CD4-positive, alpha-beta memory T cell (primary cell): ENCODE data around the gene YBEY. TPM values are rescaled to one million over a fixed set of nuclear protein-coding genes. Genes with fewer than 3 reads are reported as not detected.
A peak's percentile ranks its signal among the peaks of the same experiment; 100 is the strongest.

Experiments used
- CTCF ChIA-PET: fragments of 350-600 bp; sonication (Branson Sonifier 250); formaldehyde crosslinking; loops from one replicate; lab custom pipeline; 2021; ENCODE audit warnings: inconsistent platforms; ENCODE audit not compliant: partially characterized antibody; lab: Charles Lee
- POLR2A ChIA-PET: fragments of 350-600 bp; sonication (Branson Sonifier 250); formaldehyde crosslinking; loops from one replicate; lab custom pipeline; 2021; ENCODE audit not compliant: partially characterized antibody; lab: Charles Lee
- DNase-seq, 5 donors: peaks; one replicate each; pipeline versions ENCODE4 v3.0.0 to v3.0.0-alpha.2; 2020 to 2022; ENCODE audit warnings: mixed read lengths in 1 of 5
- H3K27ac ChIP-seq: one replicate; pipeline ENCODE4 v1.7.0; 2013; ENCODE audit warnings: low read depth, low read length
- H3K27me3 ChIP-seq: 2 replicates; pipeline ENCODE4 v1.7.0; 2013; ENCODE audit warnings: mild to moderate bottlenecking, low read length, moderate library complexity; ENCODE audit not compliant: insufficient read depth
- H3K36me3 ChIP-seq: 2 replicates; pipeline ENCODE4 v1.7.0; 2013; ENCODE audit warnings: mild to moderate bottlenecking, low read length, moderate library complexity; ENCODE audit not compliant: insufficient read depth
- H3K4me1 ChIP-seq: 2 replicates; pipeline ENCODE4 v1.7.0; 2013; ENCODE audit warnings: mild to moderate bottlenecking, low read length, moderate library complexity; ENCODE audit not compliant: insufficient read depth
- H3K4me3 ChIP-seq, 2 donors: one replicate each; pipeline ENCODE4 v1.7.0; 2013; ENCODE audit warnings: low read length in 2 of 2, mild to moderate bottlenecking in 1 of 2
- H3K9me3 ChIP-seq, 2 donors: one replicate each; pipeline ENCODE4 v1.7.0; 2013; ENCODE audit warnings: low read length in 2 of 2, control low read depth in 1 of 2; ENCODE audit not compliant: control insufficient read depth in 1 of 2
- H3K27ac Mint-ChIP-seq, 7 donors: one replicate each; pipeline ENCODE4 v1.8.0; 2020 to 2021; ENCODE audit warnings: mixed read lengths in 7 of 7, mild to moderate bottlenecking in 6 of 7, inconsistent platforms in 3 of 7, moderate library complexity in 3 of 7
- H3K27me3 Mint-ChIP-seq, 2 donors: one replicate each; pipeline ENCODE4 v1.8.0; 2020 to 2021; ENCODE audit warnings: mixed read lengths in 2 of 2
- H3K36me3 Mint-ChIP-seq, 2 donors: one replicate each; pipeline ENCODE4 v1.8.0; 2020 to 2021; ENCODE audit warnings: mixed read lengths in 2 of 2, inconsistent platforms in 1 of 2, mild to moderate bottlenecking in 1 of 2
- H3K4me1 Mint-ChIP-seq, 4 donors: one replicate each; pipeline ENCODE4 v1.8.0; 2020 to 2021; ENCODE audit warnings: mixed read lengths in 4 of 4, mild to moderate bottlenecking in 1 of 4
- H3K4me3 Mint-ChIP-seq, 8 donors: one replicate each; pipeline ENCODE4 v1.8.0; 2020 to 2021; ENCODE audit warnings: mixed read lengths in 8 of 8, mild to moderate bottlenecking in 7 of 8, moderate library complexity in 6 of 8, inconsistent platforms in 3 of 8
- H3K9me3 Mint-ChIP-seq, 8 donors: one replicate each; pipeline ENCODE4 v1.8.0; 2020 to 2021; ENCODE audit warnings: mixed read lengths in 8 of 8, mild to moderate bottlenecking in 5 of 8, inconsistent platforms in 3 of 8, moderate library complexity in 1 of 8
- intact Hi-C: fragments of 100-400 bp; cut with micrococcal nuclease; formaldehyde crosslinking; loops from one replicate; pipeline ENCODE4 v1.15.1; 2023
- polyA plus RNA-seq, 2 donors: library from polyadenylated mRNA; unstranded; fragments of 300-500 nt; fragmentation: Illumina TruSeq; gene quantifications; one replicate each; pipeline ENCODE4 v1.2.3, GENCODE V29; 2021
- total RNA-seq, 2 experiments: library from RNA; stranded (reverse); gene quantifications; one replicate each; pipeline ENCODE4 v1.2.3, GENCODE V29; 2021

Gene YBEY
- total and polyA plus RNA-seq, 4 experiments from 2014 or later: 11.5 to 18.9 (median 15.1) TPM

- CTCF ChIA-PET: no interaction called here
- Mint-ChIP-seq H3K4me3 (no peak overlapping the region), H3K36me3 (peaks cover 36 to 53% of the 10 kb centered on the region in 2 donors)
Measured at GRCh38 chr21:46336603-46337002, 50.5 kb downstream of the YBEY start.

GRCh38 chr21:46340998-46341397, 54.9 kb downstream of the YBEY start:
- DNase-seq: no peak
- Mint-ChIP-seq H3K27me3 (no peaks in the 10 kb centered on the region), H3K9me3 (peaks cover 0 to 2% (median 0%) of the 10 kb centered on the region in 8 donors), H3K4me3 (no peak overlapping the region), H3K36me3 (peaks cover 35 to 57% of the 10 kb centered on the region in 2 donors), H3K27ac (peak overlapping the region in 1 of 7 donors; percentile 75), H3K4me1 (peaks cover 13 to 23% (median 16%) of the 10 kb centered on the region in 4 donors)
- H3K27me3 ChIP-seq: no peaks in the 10 kb centered on the region
- H3K9me3 ChIP-seq: no peaks in the 10 kb centered on the region
- no peak overlapping the region for H3K4me3 ChIP-seq
- H3K36me3 ChIP-seq: peaks cover 6% of the 10 kb centered on the region
- CTCF ChIA-PET: no interaction called here
- no peak overlapping the region for H3K27ac ChIP-seq
- intact Hi-C loops: no loop called here
- POLR2A ChIA-PET: no interaction called here
- H3K4me1 ChIP-seq: no peaks in the 10 kb centered on the region

More at GRCh38 chr21:46336603-46337002, 50.5 kb downstream of the YBEY start:
- H3K4me1 Mint-ChIP-seq: peaks cover 3 to 12% (median 7%) of the 10 kb centered on the region in 4 donors
- H3K27me3 ChIP-seq: no peaks in the 10 kb centered on the region
- H3K4me3 ChIP-seq: no peak overlapping the region
- DNase-seq: no peak
- no peak overlapping the region for H3K27ac ChIP-seq
- no peak overlapping the region for H3K27ac Mint-ChIP-seq
- POLR2A ChIA-PET: no interaction called here
- intact Hi-C loops: no loop called here
- no peaks in the 10 kb centered on the region for H3K4me1 ChIP-seq
- H3K36me3 ChIP-seq: peaks cover 11% of the 10 kb centered on the region
- H3K9me3 Mint-ChIP-seq: no peaks in the 10 kb centered on the region
- no peaks in the 10 kb centered on the region for H3K27me3 Mint-ChIP-seq
- no peaks in the 10 kb centered on the region for H3K9me3 ChIP-seq

GRCh38 chr21:46344219-46344915, 58.2 kb downstream of the YBEY start:
- no peak overlapping the region for H3K27ac Mint-ChIP-seq
- peaks cover 10 to 25% (median 17%) of the 10 kb centered on the region in 4 donors for H3K4me1 Mint-ChIP-seq
- peaks cover 46 to 54% of the 10 kb centered on the region in 2 donors for H3K36me3 Mint-ChIP-seq
- Histone ChIP-seq H3K27ac (no peak overlapping the region), H3K9me3 (no peaks in the 10 kb centered on the region), H3K27me3 (no peaks in the 10 kb centered on the region), H3K36me3 (peaks cover 25% of the 10 kb centered on the region), H3K4me3 (no peak overlapping the region), H3K4me1 (no peaks in the 10 kb centered on the region)
- H3K4me3 Mint-ChIP-seq: no peak overlapping the region
- H3K27me3 Mint-ChIP-seq: no peaks in the 10 kb centered on the region
- CTCF ChIA-PET: interaction anchor here (0.7 kb wide), 1 partner anchor 201 kb away, joined by 3 read pairs; no protein-coding TSS in a partner anchor
- POLR2A ChIA-PET: no interaction called here
- intact Hi-C loops: no loop called here
- H3K9me3 Mint-ChIP-seq: peaks cover 0 to 2% (median 0%) of the 10 kb centered on the region in 8 donors
- no peak for DNase-seq

GRCh38 chr21:46345861-46346260, 59.7 kb downstream of the YBEY start:
- Histone ChIP-seq H3K4me3 (no peak overlapping the region), H3K9me3 (no peaks in the 10 kb centered on the region), H3K36me3 (peaks cover 37% of the 10 kb centered on the region), H3K27ac (no peak overlapping the region), H3K27me3 (no peaks in the 10 kb centered on the region), H3K4me1 (no peaks in the 10 kb centered on the region)
- DNase-seq: no peak
- H3K9me3 Mint-ChIP-seq: peaks cover 0 to 2% (median 0%) of the 10 kb centered on the region in 8 donors
- intact Hi-C loops: no loop called here
- H3K27ac Mint-ChIP-seq: no peak overlapping the region
- no peaks in the 10 kb centered on the region for H3K27me3 Mint-ChIP-seq
- CTCF ChIA-PET: no interaction called here
- peaks cover 7 to 22% (median 14%) of the 10 kb centered on the region in 4 donors for H3K4me1 Mint-ChIP-seq
- peaks cover 44 to 55% of the 10 kb centered on the region in 2 donors for H3K36me3 Mint-ChIP-seq
- POLR2A ChIA-PET: no interaction called here
- H3K4me3 Mint-ChIP-seq: no peak overlapping the region

GRCh38 chr21:46346296-46347202, 60.4 kb downstream of the YBEY start:
- Histone ChIP-seq H3K9me3 (no peaks in the 10 kb centered on the region), H3K27me3 (no peaks in the 10 kb centered on the region), H3K4me1 (no peaks in the 10 kb centered on the region), H3K36me3 (peaks cover 44% of the 10 kb centered on the region), H3K27ac (no peak overlapping the region), H3K4me3 (no peak overlapping the region)
- Mint-ChIP-seq H3K4me1 (peaks cover 4 to 20% (median 14%) of the 10 kb centered on the region in 4 donors), H3K27ac (peak overlapping the region in 1 of 7 donors; percentile 60), H3K4me3 (no peak overlapping the region), H3K27me3 (no peaks in the 10 kb centered on the region), H3K9me3 (peaks cover 0 to 2% (median 0%) of the 10 kb centered on the region in 8 donors), H3K36me3 (peaks cover 50 to 60% of the 10 kb centered on the region in 2 donors)
- no peak for DNase-seq
- intact Hi-C loops: no loop called here
- ChIA-PET POLR2A (no interaction called here), CTCF (no interaction called here)

GRCh38 chr21:46347203-46347550, 61.0 kb downstream of the YBEY start:
- Mint-ChIP-seq H3K4me1 (peaks cover 4 to 20% (median 14%) of the 10 kb centered on the region in 4 donors), H3K4me3 (no peak overlapping the region), H3K27ac (peak overlapping the region in 1 of 7 donors; percentile 60), H3K36me3 (peaks cover 51 to 64% of the 10 kb centered on the region in 2 donors), H3K9me3 (peaks cover 0 to 2% (median 0%) of the 10 kb centered on the region in 8 donors), H3K27me3 (no peaks in the 10 kb centered on the region)
- no peaks in the 10 kb centered on the region for H3K27me3 ChIP-seq
- no peak overlapping the region for H3K4me3 ChIP-seq
- peaks cover 48% of the 10 kb centered on the region for H3K36me3 ChIP-seq
- H3K4me1 ChIP-seq: no peaks in the 10 kb centered on the region
- intact Hi-C loops: no loop called here
- DNase-seq: no peak
- no peak overlapping the region for H3K27ac ChIP-seq
- ChIA-PET CTCF (no interaction called here), POLR2A (no interaction called here)
- no peaks in the 10 kb centered on the region for H3K9me3 ChIP-seq
